HG02759 (cell line): ENCODE data around the gene RSPH10B2.
"Not testable (repeated sequence)": the region's sequence is repeated elsewhere in the genome, so short reads cannot be mapped to it uniquely, and the experiment has no call there.

Source experiments
- ATAC-seq: cut with Tn5 transposase; IDR thresholded peaks from one replicate; pipeline ENCODE4 v1.9.1; 2021; ENCODE audit warnings: mild to moderate bottlenecking, moderate library complexity; ENCODE audit not compliant: unreplicated experiment

RSPH10B2 gene

DNA sequence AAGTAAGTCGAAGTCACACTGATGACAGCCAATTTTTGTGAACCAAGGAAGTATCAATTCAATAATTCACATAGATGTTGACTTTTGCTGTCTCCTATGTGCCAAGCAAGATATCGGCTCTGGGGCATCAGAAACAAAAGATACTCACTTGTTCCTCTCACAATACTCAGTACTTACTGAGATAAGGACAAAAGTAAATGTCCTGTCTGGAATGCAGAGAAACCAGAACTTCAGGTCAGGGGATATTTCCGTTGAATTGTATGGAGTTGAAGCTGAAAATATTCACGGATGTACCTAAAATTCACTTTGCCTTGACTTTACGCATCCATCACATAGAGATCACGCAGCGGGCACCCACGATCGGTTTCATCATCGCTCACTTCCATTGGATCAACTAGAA is 83.2 kb downstream of the RSPH10B2 start:
- ATAC-seq, result not testable (repeated sequence)

DNA sequence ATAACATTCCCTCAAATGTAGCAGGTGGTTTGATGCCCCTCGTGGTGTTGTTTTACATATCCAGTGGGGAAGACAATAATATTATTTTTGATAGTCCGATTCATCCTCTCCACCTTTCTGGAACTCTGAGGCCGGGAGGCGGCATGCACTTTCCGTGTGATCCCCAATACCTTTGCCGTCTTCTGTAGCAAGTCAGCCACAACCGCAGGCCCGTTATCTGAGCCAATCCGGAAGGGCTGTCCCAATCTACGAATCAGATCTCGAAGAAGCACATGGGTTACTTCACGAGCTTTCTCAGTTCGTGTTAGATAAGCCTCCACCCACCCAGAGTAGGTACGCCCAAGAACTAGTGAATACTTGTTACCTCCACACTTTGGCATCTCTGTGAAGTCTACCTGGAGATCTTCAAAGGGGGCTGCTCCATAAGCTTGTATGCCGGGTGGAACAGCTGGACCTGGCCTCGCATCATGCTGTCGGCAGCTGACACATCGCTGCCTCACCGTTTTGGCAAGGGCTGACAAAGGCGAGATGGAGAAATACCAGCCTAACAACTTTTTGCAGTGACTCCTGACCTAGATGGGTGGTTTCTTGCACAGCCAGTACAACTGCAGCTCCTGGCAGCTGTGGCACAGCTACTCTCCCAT is 88.5 kb downstream of the RSPH10B2 start:
- not testable (repeated sequence) for ATAC-seq

DNA sequence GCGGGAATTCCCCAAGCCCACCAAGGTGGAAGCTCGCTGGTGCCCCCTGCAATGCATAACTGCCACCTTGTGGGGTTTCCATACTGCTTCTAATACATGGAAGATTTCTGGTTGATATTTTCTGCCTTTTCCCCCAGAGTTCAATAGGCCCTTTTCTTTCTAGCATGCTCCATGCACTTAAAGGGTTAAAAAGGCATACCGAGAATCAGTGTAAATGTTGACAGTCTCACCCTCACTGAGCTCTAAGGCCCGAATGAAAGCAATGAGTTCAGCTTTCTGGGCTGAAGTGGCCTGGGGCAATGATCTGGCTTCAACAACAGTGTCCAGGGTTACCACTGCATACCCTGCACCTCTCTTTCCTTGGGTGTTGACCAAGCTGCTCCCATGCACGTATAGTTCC is 89.2 kb downstream of the RSPH10B2 start:
- not testable (repeated sequence) for ATAC-seq

DNA sequence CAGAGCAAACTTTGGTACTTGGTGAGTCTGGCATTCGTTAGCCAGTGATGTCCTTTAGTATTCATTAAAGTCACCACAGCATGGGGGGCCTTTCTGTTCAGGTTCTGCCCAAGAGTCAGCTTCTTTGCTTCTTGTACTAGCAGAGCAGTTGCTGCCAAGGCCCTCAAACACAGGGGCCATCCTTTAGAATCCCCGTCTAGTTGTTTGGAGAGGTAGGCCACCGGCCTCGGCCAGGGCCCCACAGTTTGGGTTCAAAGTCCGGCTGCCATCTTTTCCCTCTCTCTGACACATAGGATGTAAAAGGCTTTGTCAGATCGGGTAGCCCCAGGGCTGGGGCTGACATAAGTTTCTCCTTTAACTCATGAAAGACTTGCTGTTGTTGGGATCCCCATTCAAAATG is 89.8 kb downstream of the RSPH10B2 start:
- ATAC-seq, result not testable (repeated sequence)

DNA sequence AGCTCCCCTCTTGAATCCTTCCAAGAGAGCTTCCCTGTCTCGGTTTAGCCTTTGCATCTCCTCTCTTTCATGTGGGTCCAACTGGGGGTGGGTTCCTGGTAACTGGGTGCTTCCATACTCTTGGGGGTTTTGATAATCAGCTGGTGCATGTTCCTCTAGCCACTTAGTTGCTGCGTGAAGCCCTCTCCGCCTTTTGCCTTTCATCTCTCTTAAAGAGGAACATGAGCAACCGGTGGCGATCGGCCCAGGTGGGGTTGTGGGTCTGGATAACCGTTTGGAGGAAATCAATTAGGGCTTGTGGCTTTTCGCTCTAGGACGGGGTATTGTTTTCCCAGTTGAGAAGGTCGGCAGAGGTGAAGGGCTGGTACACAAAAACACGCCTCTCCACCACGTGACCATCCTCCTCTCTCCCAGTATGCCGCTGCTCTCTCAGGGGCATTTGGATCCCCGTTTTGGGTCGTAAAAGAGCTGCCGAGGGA is 92.1 kb downstream of the RSPH10B2 start:
- ATAC-seq, result not testable (repeated sequence)

DNA sequence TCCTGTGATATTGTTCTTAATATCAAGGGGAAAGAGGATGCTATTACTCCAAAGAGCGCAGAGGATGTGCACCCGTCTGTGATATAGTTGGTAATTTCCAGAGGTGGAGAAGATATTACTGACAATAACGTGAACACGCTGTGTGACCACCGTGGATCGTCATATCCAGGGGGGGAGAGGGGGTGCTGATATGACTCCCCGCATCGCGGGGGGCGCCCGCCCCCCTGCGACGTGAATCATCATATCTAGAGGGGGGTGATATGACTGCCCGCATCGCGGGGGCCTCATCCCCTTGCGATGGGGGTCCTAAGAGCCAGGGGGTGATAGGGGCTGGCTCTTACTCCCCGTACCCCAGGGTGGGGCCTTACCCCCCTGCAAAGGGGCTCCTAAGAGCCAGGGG is 93.8 kb downstream of the RSPH10B2 start:
- ATAC-seq, result not testable (repeated sequence)
